Glomerular visceral epithelial cell (primary cell): ENCODE results near the gene CCDC28A.

ENCODE experiments used
- DNase-seq: peaks from one replicate; pipeline ENCODE4 v3.0.0-alpha.2; 2016; ENCODE audit errors: extremely low spot score

The CCDC28A gene

DNA sequence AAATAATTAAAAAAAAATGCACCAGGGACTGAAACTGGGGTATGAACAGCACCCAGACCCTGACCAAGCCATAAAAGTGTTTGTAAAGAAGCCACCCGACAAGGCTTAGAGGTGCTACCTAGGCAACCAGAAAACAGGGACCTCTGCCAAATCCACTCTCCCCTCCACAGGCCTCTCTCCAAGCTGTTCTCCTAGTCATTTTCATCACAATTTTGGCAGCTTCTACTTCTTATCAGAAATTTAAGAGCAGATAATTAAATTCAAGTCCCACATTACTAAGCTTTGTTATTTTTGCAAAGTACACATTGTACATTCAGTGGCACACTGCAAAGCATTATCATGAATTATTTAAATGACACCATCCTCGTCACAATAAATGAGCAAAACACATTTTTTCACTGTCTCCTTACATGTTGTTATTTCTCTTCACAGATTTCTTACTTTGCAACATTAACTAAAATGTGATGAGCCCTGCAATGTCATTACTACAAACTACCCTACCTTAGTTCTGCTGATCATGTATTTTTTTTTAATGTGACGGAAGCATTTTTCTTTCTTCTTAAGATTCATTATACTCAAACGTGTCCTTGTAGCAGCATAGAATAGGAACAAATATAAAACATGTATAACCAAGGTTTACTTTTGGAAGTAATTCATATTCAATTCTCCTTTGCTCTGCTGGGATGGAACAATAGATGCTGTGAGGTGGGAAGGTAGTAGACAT, 60.4 kb downstream of the CCDC28A start:
- DNase-seq, result no peak

- no peak for DNase-seq
These were observed 63.7 kb downstream of the CCDC28A start for GRCh38 chr6:138837246-138837645.
